A673 (cell line): ENCODE results near the gene PRKCB. TPM values are rescaled to one million over a fixed set of nuclear protein-coding genes. Genes with fewer than 3 reads are reported as not detected.

ENCODE experiments used
- BruUV-seq: library from RNA; stranded (reverse); fragments of 400-500 nt; replicated peaks from 2 replicates; lab custom pipeline; 2021; lab: Mats Ljungman, UMichigan
- CTCF ChIA-PET: fragments of 300-600 bp; sonication (Branson Sonifier 250); formaldehyde crosslinking; loops from one replicate; lab custom pipeline; 2022; ENCODE audit warnings: antibody characterized with exemption; lab: Charles Lee
- POLR2A ChIA-PET: fragments of 300-600 bp; sonication (Branson Sonifier 250); formaldehyde crosslinking; loops from one replicate; lab custom pipeline; 2022; ENCODE audit warnings: antibody characterized with exemption; ENCODE audit not compliant: low non-redundant PET; lab: Charles Lee
- DNase-seq: peaks from one replicate; pipeline ENCODE4 v3.0.0-alpha.2; 2015; ENCODE audit warnings: low spot score
- H3K27ac ChIP-seq: fragments of 200-600 bp; sonication (generic); 2 replicates; pipeline ENCODE4 v1.5.1; 2016; ENCODE audit warnings: mixed run types, low read depth, mild to moderate bottlenecking, mixed read lengths, antibody characterized with exemption, low read length; ENCODE audit not compliant: poor library complexity, severe bottlenecking
- H3K27me3 ChIP-seq: fragments of 200-600 bp; sonication (generic); replicated peaks from 2 replicates; pipeline ENCODE4 v1.6.1; 2017; ENCODE audit warnings: mixed run types, low read depth, mild to moderate bottlenecking, mixed read lengths, antibody characterized with exemption, low read length; ENCODE audit not compliant: insufficient read depth, poor library complexity
- H3K36me3 ChIP-seq: fragments of 200-600 bp; sonication (generic); 2 replicates; pipeline ENCODE4 v1.6.1; 2016; ENCODE audit warnings: mixed run types, mild to moderate bottlenecking, mixed read lengths, antibody characterized with exemption, low read length; ENCODE audit not compliant: insufficient read depth, poor library complexity, severe bottlenecking
- H3K4me1 ChIP-seq: fragments of 200-600 bp; sonication (generic); 2 replicates; pipeline ENCODE4 v1.6.1; 2017; ENCODE audit warnings: mixed run types, mild to moderate bottlenecking, mixed read lengths, antibody characterized with exemption, low read length; ENCODE audit not compliant: insufficient read depth, poor library complexity, severe bottlenecking
- H3K4me3 ChIP-seq: fragments of 200-600 bp; sonication (generic); 2 replicates; pipeline ENCODE4 v1.5.1; 2016; ENCODE audit warnings: low read depth, mixed run types, mild to moderate bottlenecking, mixed read lengths, low read length; ENCODE audit not compliant: poor library complexity, severe bottlenecking
- H3K9me3 ChIP-seq: fragments of 200-600 bp; sonication (generic); 2 replicates; pipeline ENCODE4 v1.6.1; 2016; ENCODE audit warnings: mixed run types, low read depth, mild to moderate bottlenecking, mixed read lengths, antibody characterized with exemption, low read length; ENCODE audit not compliant: poor library complexity, severe bottlenecking
- EZH2 ChIP-seq: fragments of 200-600 bp; sonication (generic); IDR thresholded peaks from 2 replicates; pipeline ENCODE4 v1.6.1; 2017; ENCODE audit warnings: borderline replicate concordance, low read depth, mild to moderate bottlenecking, mixed read lengths, antibody characterized with exemption, low read length; ENCODE audit not compliant: poor library complexity, severe bottlenecking
- intact Hi-C: fragments of 100-400 bp; cut with micrococcal nuclease; formaldehyde crosslinking; loops from one replicate; pipeline ENCODE4 v1.10.0; 2022; ENCODE audit not compliant: unreplicated experiment
- total RNA-seq: library from RNA; stranded (reverse); gene quantifications from 2 replicates; pipeline ENCODE4 v1.2.3, GENCODE V29; 2021
- TF ChIP-seq, protein P1 (sequence below): fragments of 300-800, 200-600 bp; sonication (generic); conservative IDR thresholded peaks from 2 replicates; pipeline ENCODE4 v1.5.1; 2017; ENCODE audit warnings: low read depth, mild to moderate bottlenecking, antibody characterized with exemption, low read length, moderate library complexity, mixed read lengths

PRKCB gene
- total RNA-seq, 1 experiment from 2014 or later, result 171 TPM

DNA sequence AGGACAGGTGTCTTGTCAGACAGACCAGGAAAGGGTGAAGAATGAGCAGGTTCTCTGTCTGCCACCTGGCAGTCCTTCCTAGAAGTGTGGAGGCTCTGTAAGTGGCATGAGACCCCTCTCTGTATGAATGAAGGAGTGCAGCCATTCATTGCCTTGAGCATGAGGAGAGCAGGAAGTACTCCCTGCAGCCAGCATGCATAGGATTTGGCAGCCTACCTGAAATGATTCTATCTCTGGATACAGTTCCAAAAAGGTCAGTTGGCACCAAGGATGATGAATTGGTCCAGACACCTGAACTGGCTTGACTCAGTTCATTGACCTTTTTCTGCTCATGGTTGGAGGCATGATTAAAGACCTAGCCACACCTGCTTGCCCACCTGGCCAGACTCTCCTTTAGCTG lies 163.0 kb downstream of the PRKCB start:
- TF ChIP-seq, protein P1, sequence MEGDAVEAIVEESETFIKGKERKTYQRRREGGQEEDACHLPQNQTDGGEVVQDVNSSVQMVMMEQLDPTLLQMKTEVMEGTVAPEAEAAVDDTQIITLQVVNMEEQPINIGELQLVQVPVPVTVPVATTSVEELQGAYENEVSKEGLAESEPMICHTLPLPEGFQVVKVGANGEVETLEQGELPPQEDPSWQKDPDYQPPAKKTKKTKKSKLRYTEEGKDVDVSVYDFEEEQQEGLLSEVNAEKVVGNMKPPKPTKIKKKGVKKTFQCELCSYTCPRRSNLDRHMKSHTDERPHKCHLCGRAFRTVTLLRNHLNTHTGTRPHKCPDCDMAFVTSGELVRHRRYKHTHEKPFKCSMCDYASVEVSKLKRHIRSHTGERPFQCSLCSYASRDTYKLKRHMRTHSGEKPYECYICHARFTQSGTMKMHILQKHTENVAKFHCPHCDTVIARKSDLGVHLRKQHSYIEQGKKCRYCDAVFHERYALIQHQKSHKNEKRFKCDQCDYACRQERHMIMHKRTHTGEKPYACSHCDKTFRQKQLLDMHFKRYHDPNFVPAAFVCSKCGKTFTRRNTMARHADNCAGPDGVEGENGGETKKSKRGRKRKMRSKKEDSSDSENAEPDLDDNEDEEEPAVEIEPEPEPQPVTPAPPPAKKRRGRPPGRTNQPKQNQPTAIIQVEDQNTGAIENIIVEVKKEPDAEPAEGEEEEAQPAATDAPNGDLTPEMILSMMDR, result no peak
- TF ChIP-seq EZH2, result no peak
- Histone ChIP-seq H3K4me3 (no peak overlapping the region), H3K36me3 (no peaks in the 10 kb centered on the region), H3K27me3 (no peaks in the 10 kb centered on the region), H3K9me3 (no peaks in the 10 kb centered on the region), H3K27ac (no peak overlapping the region), H3K4me1 (no peaks in the 10 kb centered on the region)
- DNase-seq, result no peak
- intact Hi-C loops, result no loop called here
- POLR2A ChIA-PET, result no interaction called here
- CTCF ChIA-PET, result interaction anchor here (0.8 kb wide), 1 partner anchor 12 kb away, joined by 4 read pairs; no protein-coding TSS in a partner anchor
- BruUV-seq, result no TSS peak

DNA sequence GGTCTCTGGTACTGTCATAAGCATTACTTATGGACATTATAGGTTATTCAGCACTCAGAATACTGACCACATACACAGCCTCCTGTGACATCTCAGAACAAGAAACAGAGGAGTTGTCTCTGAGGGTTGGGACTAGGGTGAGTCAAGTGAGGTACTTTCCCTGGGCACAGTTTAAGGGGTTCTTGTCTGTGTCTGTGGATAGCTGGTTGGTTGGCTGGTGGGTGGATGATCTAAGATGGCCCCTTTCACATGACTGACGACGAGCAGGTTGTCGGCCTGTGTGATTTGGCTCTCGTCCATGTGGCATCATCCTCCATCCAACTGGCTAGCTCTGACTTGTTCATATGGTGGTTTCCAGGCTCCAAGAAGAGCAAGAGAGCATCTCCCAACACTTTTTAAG lies 163.9 kb downstream of the PRKCB start:
- Histone ChIP-seq H3K4me1 (no peaks in the 10 kb centered on the region), H3K27ac (no peak overlapping the region), H3K36me3 (no peaks in the 10 kb centered on the region), H3K27me3 (no peaks in the 10 kb centered on the region), H3K4me3 (no peak overlapping the region), H3K9me3 (no peaks in the 10 kb centered on the region)
- no TSS peak for BruUV-seq
- ChIA-PET POLR2A (no interaction called here), CTCF (no interaction called here)
- TF ChIP-seq, protein P1, result no peak
- no peak for TF ChIP-seq EZH2
- intact Hi-C loops, result no loop called here
- no peak for DNase-seq

DNA sequence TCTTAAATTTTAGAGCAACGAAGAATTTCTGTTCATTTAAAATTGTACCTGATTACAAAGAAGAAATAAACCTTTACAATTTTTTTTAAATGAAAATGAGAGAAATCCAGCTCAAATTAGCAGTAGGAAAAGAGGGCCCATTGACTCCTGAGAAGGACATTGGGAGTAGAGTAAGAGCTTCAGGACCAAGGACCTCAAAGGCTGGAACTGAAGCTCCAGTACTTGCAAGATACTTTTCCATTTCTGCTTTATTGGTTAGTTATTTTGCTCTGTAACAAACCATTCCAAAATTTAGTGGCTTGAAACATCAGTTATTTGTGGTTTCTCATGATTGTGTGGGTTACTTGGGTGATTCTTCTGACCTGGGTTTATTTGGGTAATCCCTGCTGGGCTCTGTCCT lies 165.9 kb downstream of the PRKCB start:
- intact Hi-C loops, result no loop called here
- TF ChIP-seq EZH2, result no peak
- TF ChIP-seq, protein P1, result no peak
- Histone ChIP-seq H3K27me3 (no peaks in the 10 kb centered on the region), H3K4me3 (no peak overlapping the region), H3K27ac (no peak overlapping the region), H3K4me1 (no peaks in the 10 kb centered on the region), H3K36me3 (no peaks in the 10 kb centered on the region), H3K9me3 (no peaks in the 10 kb centered on the region)
- BruUV-seq, result no TSS peak
- CTCF ChIA-PET, result interaction anchor here (1.1 kb wide), 1 partner anchor 9 kb away, joined by 3 read pairs; no protein-coding TSS in a partner anchor
- POLR2A ChIA-PET, result no interaction called here
- DNase-seq, result no peak
